ENCODE results near the gene ATP8A2. TPM values are rescaled to one million over a fixed set of nuclear protein-coding genes. Genes with fewer than 3 reads are reported as not detected.

Gene ATP8A2
- total RNA-seq, 6 donors from 2014 or later: 0.55 to 1.5 (median 0.87) TPM

GRCh38 chr13:25372284-25373081 is 709 bp downstream of the ATP8A2 start:
- ATAC-seq (ENCODE audit: low FRiP score in 2 of 2) (no peak), DNase-seq (peak in 1 of 2 donors; percentile 78)
- WGBS, 2 donors: 20 to 24% methylated on average over 26 to 53 of the region's 82 CpGs
- peak overlapping the region in 3 of 4 donors; percentile 31 to 44 (median 34) for H3K4me3 ChIP-seq
- no peaks in the 10 kb centered on the region for H3K36me3 ChIP-seq
- peaks cover 0 to 15% (median 10%) of the 10 kb centered on the region in 4 donors for H3K4me1 ChIP-seq
- no peak overlapping the region for H3K27ac ChIP-seq
- H3K9me3 ChIP-seq: no peaks in the 10 kb centered on the region
- TF ChIP-seq EP300 (IDR thresholded peaks at IDR 0.05): no peak
- TF ChIP-seq POLR2AphosphoS5 (IDR thresholded peaks at IDR 0.05): no peak
- no peak for TF ChIP-seq CTCF (IDR thresholded peaks at IDR 0.05)
- no peak for TF ChIP-seq POLR2A (IDR thresholded peaks at IDR 0.05)
- H3K27me3 ChIP-seq: peaks cover 0 to 23% (median 13%) of the 10 kb centered on the region in 4 donors

- Histone ChIP-seq H3K4me3 (no peak overlapping the region), H3K4me1 (peaks cover 0 to 15% (median 10%) of the 10 kb centered on the region in 4 donors), H3K36me3 (no peaks in the 10 kb centered on the region), H3K27me3 (peaks cover 0 to 23% (median 13%) of the 10 kb centered on the region in 4 donors), H3K9me3 (no peaks in the 10 kb centered on the region), H3K27ac (no peak overlapping the region)
- ATAC-seq (ENCODE audit: low FRiP score in 2 of 2) (peak in 1 of 2 donors; percentile 49), DNase-seq (no peak)
- TF ChIP-seq EP300 (IDR thresholded peaks at IDR 0.05) (no peak), POLR2A (IDR thresholded peaks at IDR 0.05) (no peak), CTCF (IDR thresholded peaks at IDR 0.05) (peak; percentile 52 to 73 (median 60)), POLR2AphosphoS5 (IDR thresholded peaks at IDR 0.05) (no peak)
- WGBS, 2 donors: 30 to 42% methylated on average over 9 of the region's 9 CpGs
Observed at GRCh38 chr13:25375727-25376358, 4.1 kb downstream of the ATP8A2 start.

- no peaks in the 10 kb centered on the region for H3K9me3 ChIP-seq
Observed at GRCh38 chr13:25377244-25377962, 5.6 kb downstream of the ATP8A2 start.

GRCh38 chr13:25378528-25378927 is 6.8 kb downstream of the ATP8A2 start:
- H3K4me1 ChIP-seq: no peaks in the 10 kb centered on the region
- DNase-seq (no peak), ATAC-seq (ENCODE audit: low FRiP score in 2 of 2) (no peak)
- H3K36me3 ChIP-seq: no peaks in the 10 kb centered on the region
- TF ChIP-seq POLR2AphosphoS5 (IDR thresholded peaks at IDR 0.05) (no peak), EP300 (IDR thresholded peaks at IDR 0.05) (no peak), CTCF (IDR thresholded peaks at IDR 0.05) (no peak), POLR2A (IDR thresholded peaks at IDR 0.05) (no peak)
- 66 to 85% methylated on average over 5 of the region's 5 CpGs for WGBS, 2 donors
- no peaks in the 10 kb centered on the region for H3K9me3 ChIP-seq
- no peak overlapping the region for H3K27ac ChIP-seq
- H3K27me3 ChIP-seq: peaks cover 0 to 1% (median 0%) of the 10 kb centered on the region in 4 donors
- no peak overlapping the region for H3K4me3 ChIP-seq

More at GRCh38 chr13:25377244-25377962, 5.6 kb downstream of the ATP8A2 start:
- ATAC-seq (ENCODE audit: low FRiP score in 2 of 2) (no peak), DNase-seq (no peak)
- peaks cover 0 to 13% (median 4%) of the 10 kb centered on the region in 4 donors for H3K27me3 ChIP-seq
- no peak for TF ChIP-seq CTCF (IDR thresholded peaks at IDR 0.05)
- no peak for TF ChIP-seq POLR2AphosphoS5 (IDR thresholded peaks at IDR 0.05)
- no peak for TF ChIP-seq POLR2A (IDR thresholded peaks at IDR 0.05)
- TF ChIP-seq EP300 (IDR thresholded peaks at IDR 0.05): no peak
- no peak overlapping the region for H3K4me3 ChIP-seq
- WGBS, 2 donors: 85 to 86% methylated on average over 7 of the region's 7 CpGs
- H3K4me1 ChIP-seq: peaks cover 0 to 4% (median 3%) of the 10 kb centered on the region in 4 donors
- no peaks in the 10 kb centered on the region for H3K36me3 ChIP-seq
- no peak overlapping the region for H3K27ac ChIP-seq

Measured in upper lobe of left lung (tissue), 6 donors.